H9 (cell line): ENCODE results near the gene PDS5A. TPM values are rescaled to one million over a fixed set of nuclear protein-coding genes. Genes with fewer than 3 reads are reported as not detected.
A peak's percentile ranks its signal among the peaks of the same experiment; 100 is the strongest.

Experiments
- DNase-seq: peaks from one replicate; pipeline ENCODE4 v3.0.0-alpha.2; 2017
- H2AFZ ChIP-seq: one replicate; pipeline ENCODE4 v1.6.1; 2013; ENCODE audit warnings: mild to moderate bottlenecking, low read length, control low read depth, moderate library complexity
- H2AK5ac ChIP-seq: 2 replicates; pipeline ENCODE4 v1.6.1; 2013; ENCODE audit warnings: low read length, control low read depth, mixed read lengths; ENCODE audit not compliant: insufficient read length
- H2BK120ac ChIP-seq: one replicate; pipeline ENCODE4 v1.6.1; 2013; ENCODE audit warnings: low read depth, mild to moderate bottlenecking, low read length, control low read depth, inconsistent platforms; ENCODE audit not compliant: poor library complexity, severe bottlenecking
- H2BK12ac ChIP-seq: 2 replicates; pipeline ENCODE4 v1.6.1; 2013; ENCODE audit warnings: low read length, control low read depth, mixed read lengths, low read depth; ENCODE audit not compliant: insufficient read length
- H2BK15ac ChIP-seq: 2 replicates; pipeline ENCODE4 v1.6.1; 2013; ENCODE audit warnings: low read depth, low read length, control low read depth
- H2BK20ac ChIP-seq: one replicate; pipeline ENCODE4 v1.6.1; 2013; ENCODE audit warnings: low read depth, mild to moderate bottlenecking, low read length, control low read depth, inconsistent platforms; ENCODE audit not compliant: poor library complexity, severe bottlenecking
- H2BK5ac ChIP-seq: 2 replicates; pipeline ENCODE4 v1.6.1; 2013; ENCODE audit warnings: low read length, control low read depth, mixed read lengths; ENCODE audit not compliant: insufficient read length
- H3K14ac ChIP-seq: 2 replicates; pipeline ENCODE4 v1.6.1; 2013; ENCODE audit warnings: low read length, control low read depth; ENCODE audit not compliant: insufficient read depth
- H3K18ac ChIP-seq: 2 replicates; pipeline ENCODE4 v1.6.1; 2013; ENCODE audit warnings: low read depth, mild to moderate bottlenecking, mixed read lengths, low read length, control low read depth; ENCODE audit not compliant: insufficient read length
- H3K23ac ChIP-seq: 2 replicates; pipeline ENCODE4 v1.6.1; 2013; ENCODE audit warnings: low read length, control low read depth, mixed read lengths, low read depth; ENCODE audit not compliant: insufficient read length
- H3K23me2 ChIP-seq: 2 replicates; pipeline ENCODE4 v1.6.1; 2013; ENCODE audit warnings: low read depth, mild to moderate bottlenecking, mixed read lengths, low read length, control low read depth; ENCODE audit not compliant: insufficient read length, poor library complexity, severe bottlenecking
- H3K27ac ChIP-seq: 2 replicates; pipeline ENCODE4 v1.5.1; 2013; ENCODE audit warnings: low read length, control low read depth, mixed read lengths, low read depth; ENCODE audit not compliant: insufficient read length
- H3K27me3 ChIP-seq: 2 replicates; pipeline ENCODE4 v1.6.1; 2013; ENCODE audit warnings: low read length, control low read depth, inconsistent platforms; ENCODE audit not compliant: insufficient read depth
- H3K4ac ChIP-seq: 2 replicates; pipeline ENCODE4 v1.6.1; 2013; ENCODE audit warnings: low read depth, mild to moderate bottlenecking, control low read depth, inconsistent platforms, low read length, moderate library complexity
- H3K4me1 ChIP-seq: 2 replicates; pipeline ENCODE4 v1.6.1; 2013; ENCODE audit warnings: low read length, control low read depth, inconsistent platforms; ENCODE audit not compliant: insufficient read depth
- H3K4me2 ChIP-seq: 2 replicates; pipeline ENCODE4 v1.6.1; 2013; ENCODE audit warnings: low read length, control low read depth, mixed read lengths; ENCODE audit not compliant: insufficient read length, insufficient read depth
- H3K56ac ChIP-seq: 2 replicates; pipeline ENCODE4 v1.6.1; 2013; ENCODE audit warnings: low read depth, mild to moderate bottlenecking, mixed read lengths, low read length, control low read depth; ENCODE audit not compliant: insufficient read length
- H3K79me1 ChIP-seq: 2 replicates; pipeline ENCODE4 v1.6.1; 2013; ENCODE audit warnings: low read depth, mild to moderate bottlenecking, moderate library complexity, low read length, control low read depth, inconsistent platforms; ENCODE audit not compliant: insufficient read depth, poor library complexity, severe bottlenecking
- H3K79me2 ChIP-seq: 2 replicates; pipeline ENCODE4 v1.6.1; 2013; ENCODE audit warnings: low read length, control low read depth, inconsistent platforms; ENCODE audit not compliant: insufficient read depth
- H3K9ac ChIP-seq: 2 replicates; pipeline ENCODE4 v1.6.1; 2013; ENCODE audit warnings: low read length, control low read depth, mixed read lengths; ENCODE audit not compliant: insufficient read length; ENCODE audit errors: extremely low read depth
- H3K9me3 ChIP-seq: one replicate; pipeline ENCODE4 v1.6.1; 2013; ENCODE audit warnings: low read depth, low read length, inconsistent platforms; ENCODE audit not compliant: control insufficient read depth
- H3T11ph ChIP-seq: one replicate; pipeline ENCODE4 v1.6.1; 2013; ENCODE audit warnings: mild to moderate bottlenecking, low read length, control low read depth, inconsistent platforms
- H4K20me1 ChIP-seq: one replicate; pipeline ENCODE4 v1.6.1; 2013; ENCODE audit not compliant: control insufficient read depth, insufficient read length, insufficient read depth
- H4K5ac ChIP-seq: 2 replicates; pipeline ENCODE4 v1.6.1; 2013; ENCODE audit warnings: low read depth, mild to moderate bottlenecking, mixed read lengths, low read length, control low read depth; ENCODE audit not compliant: insufficient read length
- H4K8ac ChIP-seq: replicated peaks from 2 replicates; pipeline ENCODE4 v1.6.1; 2013; ENCODE audit warnings: low read length, control low read depth, mixed read lengths, low read depth; ENCODE audit not compliant: insufficient read length
- H4K91ac ChIP-seq: 2 replicates; pipeline ENCODE4 v1.6.1; 2013; ENCODE audit warnings: low read depth, mild to moderate bottlenecking, moderate library complexity, mixed read lengths, low read length, control low read depth; ENCODE audit not compliant: insufficient read length
- H3K27ac Mint-ChIP-seq, 3 experiments: 2 replicates in 2 of 3; 3 replicates in 1 of 3; pipeline ENCODE4 v1.8.0; 2020 to 2021; ENCODE audit warnings: mixed read lengths in 3 of 3, mild to moderate bottlenecking in 1 of 3, moderate library complexity in 1 of 3
- H3K27me3 Mint-ChIP-seq: 2 replicates; pipeline ENCODE4 v1.8.0; 2021; ENCODE audit warnings: low read depth, mild to moderate bottlenecking, moderate library complexity, mixed read lengths
- H3K36me3 Mint-ChIP-seq, 3 experiments: 2 replicates in 2 of 3; 3 replicates in 1 of 3; pipeline ENCODE4 v1.8.0; 2020 to 2021; ENCODE audit warnings: low read depth in 3 of 3, mixed read lengths in 3 of 3; ENCODE audit not compliant: insufficient read depth in 1 of 3
- H3K4me1 Mint-ChIP-seq, 2 experiments: 2 replicates each; pipeline ENCODE4 v1.8.0; 2020; ENCODE audit warnings: mixed read lengths in 2 of 2
- H3K4me3 Mint-ChIP-seq, 2 experiments: 2 replicates in 1 of 2; 3 replicates in 1 of 2; pipeline ENCODE4 v1.8.0; 2020 to 2021; ENCODE audit warnings: mild to moderate bottlenecking in 2 of 2, mixed read lengths in 2 of 2, moderate library complexity in 1 of 2
- H3K9me3 Mint-ChIP-seq, 2 experiments: 2 replicates in 1 of 2; 3 replicates in 1 of 2; pipeline ENCODE4 v1.8.0; 2020; ENCODE audit warnings: mild to moderate bottlenecking in 2 of 2, mixed read lengths in 2 of 2, moderate library complexity in 1 of 2
- CTCF ChIP-seq: fragments of 200-600 bp; sonication (generic); conservative IDR thresholded peaks from 3 replicates; pipeline ENCODE4 v1.8.0; 2021; ENCODE audit warnings: antibody characterized with exemption, mild to moderate bottlenecking
- WGBS: extraction: QIAGEN DNeasy Blood & Tissue Kit; methylation state at CpG from one replicate; pipeline ENCODE4 v1.1.7; 2013; ENCODE audit warnings: missing lambda C conversion rate, low lambda C conversion rate, mixed read lengths; ENCODE audit not compliant: insufficient read length; ENCODE audit errors: extremely low coverage; 5-methylcytosine and 5-hydroxymethylcytosine counted together
- total RNA-seq: library from RNA; stranded (reverse); gene quantifications from 2 replicates; pipeline ENCODE4 v1.2.1, GENCODE V29; 2021

Gene PDS5A
- total RNA-seq, 1 experiment from 2014 or later: 65.4 TPM

GRCh38 chr4:39976945-39977488 is 694 bp downstream of the PDS5A start:
- H2AK5ac ChIP-seq: no peak overlapping the region
- H3K79me2 ChIP-seq: peaks cover 19% of the 10 kb centered on the region
- H2BK12ac ChIP-seq: no peak overlapping the region
- no peak overlapping the region for H2BK20ac ChIP-seq
- no peak overlapping the region for H3T11ph ChIP-seq
- peak overlapping the region; percentile 94 for H3K14ac ChIP-seq
- peaks cover 3% of the 10 kb centered on the region for H3K79me1 ChIP-seq
- no peaks in the 10 kb centered on the region for H4K20me1 ChIP-seq
- H3K4ac ChIP-seq: no peak overlapping the region; the same call in 1 of the 2 replicates
- Mint-ChIP-seq H3K36me3 (peaks cover 27 to 33% (median 33%) of the 10 kb centered on the region in 3 experiments), H3K4me1 (peaks cover 19 to 21% of the 10 kb centered on the region in 2 experiments), H3K9me3 (no peaks in the 10 kb centered on the region), H3K4me3 (peak overlapping the region; percentile 84 to 89), H3K27me3 (no peaks in the 10 kb centered on the region), H3K27ac (peak overlapping the region in 1 of 3 experiments; percentile 17; a peak in 1 of 7 replicates)
- H3K9ac ChIP-seq: peak overlapping the region; percentile 89
- no peak overlapping the region for H4K8ac ChIP-seq
- DNase-seq: peak; percentile 33
- H3K4me1 ChIP-seq: no peaks in the 10 kb centered on the region; the same call in 1 of the 2 replicates
- no peak overlapping the region for H3K27ac ChIP-seq
- peaks cover 4% of the 10 kb centered on the region for H3K23me2 ChIP-seq
- no peak overlapping the region for H2BK5ac ChIP-seq
- H3K56ac ChIP-seq: no peak overlapping the region
- H3K4me2 ChIP-seq: peak overlapping the region; percentile 60
- TF ChIP-seq CTCF: no peak
- no peak overlapping the region for H2BK15ac ChIP-seq
- WGBS: no CpG with 5 or more reads among the region's 54 CpGs
- no peak overlapping the region for H3K23ac ChIP-seq
- H3K18ac ChIP-seq: peak overlapping the region; percentile 93
- H3K27me3 ChIP-seq: no peaks in the 10 kb centered on the region
- no peak overlapping the region for H4K5ac ChIP-seq
- H3K9me3 ChIP-seq: no peaks in the 10 kb centered on the region
- H2AFZ ChIP-seq: no peak overlapping the region
- H4K91ac ChIP-seq: peak overlapping the region; percentile 84
- no peak overlapping the region for H2BK120ac ChIP-seq
